IPS DF 6.9 (cell line): ENCODE results near the gene RNF144A.

ENCODE experiments used
- DNase-seq: peaks from one replicate; pipeline ENCODE4 v3.0.0-alpha.2; 2013; ENCODE audit warnings: low read depth, low spot score
- H3K27ac ChIP-seq: one replicate; pipeline ENCODE4 v1.5.1; 2013; ENCODE audit warnings: low read length, control low read depth
- H3K27me3 ChIP-seq: 2 replicates; pipeline ENCODE4 v1.6.1; 2013; ENCODE audit warnings: mild to moderate bottlenecking, low read length; ENCODE audit not compliant: control insufficient read depth, insufficient read depth
- H3K36me3 ChIP-seq: 2 replicates; pipeline ENCODE4 v1.6.1; 2013; ENCODE audit warnings: low read length; ENCODE audit not compliant: control insufficient read depth, insufficient read depth
- H3K4me1 ChIP-seq: 2 replicates; pipeline ENCODE4 v1.6.1; 2013; ENCODE audit warnings: low read length; ENCODE audit not compliant: control insufficient read depth, insufficient read depth
- H3K4me3 ChIP-seq: 2 replicates; pipeline ENCODE4 v1.5.1; 2013; ENCODE audit warnings: mild to moderate bottlenecking, low read length
- H3K9me3 ChIP-seq: 2 replicates; pipeline ENCODE4 v1.6.1; 2013; ENCODE audit warnings: low read length, inconsistent platforms; ENCODE audit not compliant: control insufficient read depth, insufficient read depth
- WGBS: extraction: QIAGEN DNeasy Blood & Tissue Kit; methylation state at CpG from one replicate; pipeline ENCODE4 v1.1.7; 2013; ENCODE audit warnings: mixed read lengths, missing lambda C conversion rate; ENCODE audit not compliant: insufficient read length, insufficient coverage; 5-methylcytosine and 5-hydroxymethylcytosine counted together

RNF144A gene

DNA sequence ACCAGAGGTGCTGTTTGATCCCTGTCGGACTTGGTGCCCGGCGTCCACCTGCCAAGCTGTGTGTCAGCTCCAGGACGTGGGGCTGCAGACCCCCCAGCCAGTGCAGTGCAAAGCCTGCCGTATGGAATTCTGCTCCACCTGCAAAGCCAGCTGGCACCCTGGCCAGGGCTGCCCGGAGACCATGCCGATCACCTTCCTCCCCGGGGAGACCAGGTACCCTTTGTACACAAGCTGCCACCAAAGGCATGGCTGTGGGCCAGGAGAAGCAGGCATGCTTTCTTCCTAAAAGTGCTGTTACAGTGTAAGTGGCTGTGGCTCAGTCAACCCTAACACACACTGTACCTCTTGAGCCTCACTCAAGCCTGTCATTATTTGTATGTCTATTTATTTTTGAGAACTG, 103.3 kb downstream of the RNF144A start:
- Histone ChIP-seq H3K36me3 (no peaks in the 10 kb centered on the region; the same call in 1 of the 2 replicates), H3K27ac (no peak overlapping the region), H3K4me1 (peaks cover 2% of the 10 kb centered on the region), H3K27me3 (no peaks in the 10 kb centered on the region), H3K9me3 (no peaks in the 10 kb centered on the region), H3K4me3 (no peak overlapping the region)
- DNase-seq = no peak
- WGBS = no CpG with 5 or more reads among the region's 8 CpGs

DNA sequence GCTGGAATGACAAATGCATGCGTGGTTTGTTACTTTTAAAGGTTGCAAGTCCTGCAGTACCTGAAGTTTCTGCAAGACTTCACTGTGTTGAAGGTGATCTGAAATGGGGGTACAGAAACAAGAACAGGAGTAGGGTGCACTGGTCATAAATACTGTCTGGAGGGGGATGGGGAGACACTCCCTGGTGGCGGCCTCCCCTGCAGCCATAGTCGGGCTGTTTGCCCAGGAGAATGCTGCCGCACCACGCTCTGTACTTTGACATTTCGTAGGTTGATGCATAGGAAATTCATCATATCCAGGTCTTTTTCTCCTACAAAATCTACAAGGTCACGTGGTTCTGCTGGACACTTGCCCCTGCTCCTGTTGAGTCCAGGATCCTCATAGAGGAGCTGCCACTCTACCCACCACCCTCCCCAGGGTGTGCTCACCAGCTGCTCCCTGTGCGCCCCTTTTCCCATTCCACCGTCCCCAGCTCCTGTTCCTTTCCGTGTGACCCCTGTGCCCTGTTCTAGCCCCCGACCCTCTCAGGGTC, 103.8 kb downstream of the RNF144A start:
- Histone ChIP-seq H3K27ac (no peak overlapping the region), H3K27me3 (no peaks in the 10 kb centered on the region), H3K4me1 (peaks cover 2% of the 10 kb centered on the region), H3K4me3 (no peak overlapping the region), H3K36me3 (no peaks in the 10 kb centered on the region; the same call in 1 of the 2 replicates), H3K9me3 (no peaks in the 10 kb centered on the region)
- DNase-seq = no peak
- no CpG with 5 or more reads among the region's 11 CpGs for WGBS

DNA sequence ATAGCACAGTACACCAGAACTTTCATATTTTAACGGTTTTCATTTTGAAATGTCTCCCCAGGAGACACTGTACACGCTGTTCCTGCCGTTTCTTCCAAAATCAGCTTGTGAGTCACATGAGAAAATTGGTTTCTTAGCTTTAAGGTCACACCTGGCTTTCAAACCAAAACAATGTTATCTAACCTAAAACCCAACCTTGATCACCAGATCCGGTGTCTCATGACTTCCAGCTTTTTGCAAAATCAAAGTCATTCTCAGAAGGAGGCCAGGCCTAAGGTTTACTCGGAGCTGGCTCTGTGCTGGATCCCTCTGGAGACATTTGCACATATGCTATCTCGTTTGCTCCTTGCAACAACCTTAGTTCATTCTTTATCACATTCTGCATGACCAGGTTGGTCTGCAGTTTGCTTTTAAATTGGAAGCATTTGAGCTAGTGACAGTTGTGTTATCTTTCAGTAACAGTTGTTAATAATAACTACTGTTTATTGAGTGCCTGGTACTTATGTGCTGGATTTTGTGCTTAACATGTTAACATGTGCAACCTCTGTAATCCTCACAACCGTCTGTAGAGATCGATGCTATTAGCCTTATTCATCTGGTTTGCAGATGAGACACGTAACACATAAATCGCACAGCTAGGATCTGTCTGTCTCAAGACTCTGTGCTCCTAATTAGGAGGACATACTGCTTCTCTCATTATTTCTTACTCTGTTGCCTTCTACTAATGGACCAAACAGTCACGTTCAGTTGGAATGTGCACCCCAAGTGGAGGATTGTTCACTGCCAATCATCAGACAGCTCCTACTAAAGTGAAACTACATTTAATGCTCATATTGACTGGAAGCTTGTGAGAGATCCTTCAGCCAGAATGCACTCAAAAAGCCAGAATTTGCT, 105.5 kb downstream of the RNF144A start:
- no peak for DNase-seq

DNA sequence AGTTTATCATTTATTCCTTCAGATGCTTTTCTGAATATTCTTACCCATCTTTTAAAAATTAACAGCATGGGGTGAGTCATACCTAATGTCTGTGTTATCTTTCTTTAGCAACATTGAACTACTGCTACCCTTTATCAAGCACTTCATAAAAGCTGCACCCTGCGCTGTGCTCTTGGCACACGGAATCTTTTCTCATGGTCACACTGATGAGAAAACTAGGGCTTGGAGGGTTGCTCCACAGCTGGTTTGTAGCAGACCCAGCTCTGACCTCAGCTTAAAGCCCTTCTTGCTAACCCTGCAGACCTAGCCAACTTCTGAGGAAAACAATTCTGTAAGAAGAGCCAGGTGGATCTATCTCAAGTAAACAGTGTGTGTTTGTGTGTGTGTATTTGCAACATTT, 106.3 kb downstream of the RNF144A start:
- Histone ChIP-seq H3K4me3 (no peak overlapping the region), H3K4me1 (no peaks in the 10 kb centered on the region), H3K27ac (no peak overlapping the region), H3K27me3 (no peaks in the 10 kb centered on the region), H3K36me3 (no peaks in the 10 kb centered on the region; the same call in 1 of the 2 replicates), H3K9me3 (no peaks in the 10 kb centered on the region)
- DNase-seq = no peak
- WGBS = no CpG with 5 or more reads among the region's 2 CpGs

More for the DNA sequence above, 105.5 kb downstream of the RNF144A start:
- Histone ChIP-seq H3K36me3 (no peaks in the 10 kb centered on the region; the same call in 1 of the 2 replicates), H3K4me1 (no peaks in the 10 kb centered on the region; the same call in 1 of the 2 replicates), H3K4me3 (no peak overlapping the region), H3K27me3 (no peaks in the 10 kb centered on the region), H3K9me3 (no peaks in the 10 kb centered on the region), H3K27ac (no peak overlapping the region)
- no CpG with 5 or more reads among the region's 11 CpGs for WGBS

DNA sequence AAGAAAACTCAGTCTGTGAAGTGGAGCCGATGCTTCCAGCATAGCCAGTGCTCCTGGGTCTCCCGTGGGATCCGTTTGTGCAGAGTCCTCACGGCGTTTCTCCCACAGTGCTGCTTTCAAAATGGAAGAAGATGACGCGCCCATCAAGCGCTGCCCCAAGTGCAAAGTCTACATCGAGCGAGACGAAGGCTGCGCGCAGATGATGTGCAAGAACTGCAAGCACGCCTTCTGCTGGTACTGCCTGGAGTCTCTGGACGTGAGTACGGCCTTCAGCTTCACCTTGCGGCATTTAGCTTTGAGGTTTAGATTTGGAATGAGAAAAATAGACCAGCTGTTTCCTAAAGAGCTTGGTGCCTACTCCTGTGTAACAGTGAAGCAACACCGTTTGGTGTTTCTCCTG, 107.0 kb downstream of the RNF144A start:
- Histone ChIP-seq H3K27me3 (no peaks in the 10 kb centered on the region), H3K27ac (no peak overlapping the region), H3K4me1 (no peaks in the 10 kb centered on the region), H3K36me3 (no peaks in the 10 kb centered on the region; the same call in 1 of the 2 replicates), H3K9me3 (no peaks in the 10 kb centered on the region), H3K4me3 (no peak overlapping the region)
- no CpG with 5 or more reads among the region's 18 CpGs for WGBS
- no peak for DNase-seq

DNA sequence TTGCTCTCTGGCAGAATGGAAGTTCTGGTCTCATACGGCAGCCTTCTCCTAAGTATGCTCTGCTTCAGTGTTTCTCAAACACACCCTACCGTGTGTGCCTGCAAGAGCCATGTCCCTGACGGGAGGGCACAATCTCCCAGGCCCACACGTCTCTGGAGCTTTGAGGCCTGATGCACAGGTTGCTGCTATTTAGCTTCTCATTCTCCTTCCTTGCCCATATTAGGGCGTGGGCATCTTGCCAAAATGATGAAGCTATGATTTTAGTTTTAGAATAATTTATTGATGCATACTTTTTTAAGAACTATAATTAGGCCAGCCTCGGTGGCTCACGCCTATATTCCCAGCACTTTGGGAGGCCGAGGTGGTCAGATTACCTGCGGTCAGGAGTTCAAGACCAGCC, 107.9 kb downstream of the RNF144A start:
- no peak overlapping the region for H3K27ac ChIP-seq
- H3K36me3 ChIP-seq = no peaks in the 10 kb centered on the region; the same call in 1 of the 2 replicates
- no CpG with 5 or more reads among the region's 9 CpGs for WGBS
- H3K9me3 ChIP-seq = no peaks in the 10 kb centered on the region
- H3K27me3 ChIP-seq = no peaks in the 10 kb centered on the region
- no peak for DNase-seq
- no peaks in the 10 kb centered on the region for H3K4me1 ChIP-seq
- no peak overlapping the region for H3K4me3 ChIP-seq

DNA sequence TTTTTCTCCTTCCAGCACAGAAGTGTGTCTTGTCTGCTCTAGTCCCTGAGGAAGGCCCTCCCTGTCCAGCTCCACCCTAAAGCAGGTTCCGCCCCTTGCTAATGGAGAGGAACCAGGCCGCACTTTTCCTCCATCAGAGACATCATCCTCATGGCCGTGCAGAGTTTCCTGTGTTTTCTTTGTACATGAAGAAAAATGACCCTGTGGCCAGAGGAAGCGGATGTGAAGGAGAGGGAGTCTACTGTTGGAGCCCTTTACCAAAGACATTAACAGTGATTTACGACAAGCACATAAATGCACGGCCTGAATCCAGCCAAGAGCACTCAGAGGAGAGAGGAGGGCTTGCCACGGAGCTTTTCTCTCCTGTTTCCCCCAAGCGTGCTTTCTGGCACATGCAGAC, 109.5 kb downstream of the RNF144A start:
- H3K27ac ChIP-seq = no peak overlapping the region
- H3K4me1 ChIP-seq = no peaks in the 10 kb centered on the region
- H3K36me3 ChIP-seq = no peaks in the 10 kb centered on the region; the same call in 1 of the 2 replicates
- no peaks in the 10 kb centered on the region for H3K27me3 ChIP-seq
- H3K9me3 ChIP-seq = no peaks in the 10 kb centered on the region
- H3K4me3 ChIP-seq = no peak overlapping the region
- DNase-seq = no peak
- no CpG with 5 or more reads among the region's 8 CpGs for WGBS

DNA sequence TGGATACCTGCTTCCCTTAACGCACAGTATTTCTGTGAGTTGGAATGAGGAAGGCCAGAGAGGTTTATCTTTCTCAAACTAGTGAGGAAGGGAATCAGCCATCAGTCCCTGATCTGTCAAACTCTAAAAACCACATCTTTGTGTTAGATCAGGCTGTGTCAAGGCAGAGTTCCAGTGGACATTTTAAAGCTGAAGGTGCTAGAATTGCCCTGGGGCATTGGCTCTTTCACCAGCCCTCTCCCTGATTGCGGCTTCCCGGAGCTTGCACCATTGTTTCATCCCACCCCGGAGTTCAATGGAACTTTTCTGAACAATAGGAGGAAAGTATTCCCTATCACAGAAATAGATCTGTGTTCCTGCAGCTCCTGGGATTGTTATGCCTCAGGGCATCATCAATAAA, 110.2 kb downstream of the RNF144A start:
- no peak for DNase-seq
- no peaks in the 10 kb centered on the region; the same call in 1 of the 2 replicates for H3K36me3 ChIP-seq
- no CpG with 5 or more reads among the region's 4 CpGs for WGBS

DNA sequence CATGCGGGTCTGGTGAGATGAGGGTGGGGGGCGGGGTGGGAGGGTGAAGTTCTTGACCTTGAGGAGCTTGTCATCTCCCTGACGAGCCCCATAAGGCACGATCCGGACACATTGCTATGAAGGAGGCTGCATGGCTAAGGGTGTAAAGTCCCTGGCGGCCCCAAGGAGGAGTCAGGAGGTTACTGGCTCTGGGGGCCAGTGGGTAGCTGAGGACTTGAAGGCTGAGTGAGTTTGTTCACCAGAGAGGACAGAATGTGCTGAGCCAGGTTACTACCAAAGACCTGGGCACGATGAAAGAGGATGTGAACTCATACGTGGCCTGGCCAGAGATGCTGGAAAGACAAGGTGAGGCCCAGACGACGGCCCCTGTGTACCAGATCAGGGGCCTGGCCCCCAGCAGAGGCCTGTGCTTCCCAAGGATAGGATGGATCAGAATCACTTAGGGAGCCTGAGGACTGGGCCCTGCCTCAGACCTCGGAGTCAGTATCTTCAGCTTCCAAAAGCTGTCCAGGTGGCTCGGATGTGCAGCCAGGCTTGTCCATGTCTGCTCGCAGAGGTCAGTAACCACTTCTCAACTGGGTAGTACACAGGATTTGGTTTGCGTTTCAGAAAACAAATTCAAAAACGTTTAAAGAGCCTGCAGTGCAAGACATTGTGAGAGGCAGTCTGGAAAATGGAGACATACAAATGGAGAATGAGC, 110.9 kb downstream of the RNF144A start:
- no CpG with 5 or more reads among the region's 15 CpGs for WGBS

More for the DNA sequence above, 110.2 kb downstream of the RNF144A start:
- Histone ChIP-seq H3K4me1 (no peaks in the 10 kb centered on the region), H3K27ac (no peak overlapping the region), H3K4me3 (no peak overlapping the region), H3K27me3 (no peaks in the 10 kb centered on the region), H3K9me3 (no peaks in the 10 kb centered on the region)

DNA sequence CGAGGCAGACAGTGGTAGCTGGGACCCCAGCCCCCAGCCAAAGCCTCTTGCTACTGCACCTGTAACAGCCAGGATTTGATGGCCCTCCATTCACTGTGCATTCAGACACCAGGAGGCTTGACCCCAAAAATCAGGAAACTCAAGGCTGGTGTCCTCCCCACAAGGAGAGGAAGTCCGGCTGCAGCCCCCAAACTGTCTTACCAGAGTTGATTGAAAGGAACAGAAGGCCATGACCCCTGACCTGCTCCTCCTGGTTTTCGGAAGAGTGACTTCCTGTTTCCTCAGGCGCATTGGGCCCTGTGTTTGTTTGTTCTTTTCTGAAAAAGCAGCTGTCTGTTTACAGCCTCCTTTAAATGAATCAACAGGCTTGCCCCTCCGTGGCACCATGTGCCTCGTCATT, 111.6 kb downstream of the RNF144A start:
- H3K27me3 ChIP-seq = no peaks in the 10 kb centered on the region
- H3K9me3 ChIP-seq = no peaks in the 10 kb centered on the region
- no peaks in the 10 kb centered on the region for H3K4me1 ChIP-seq
- no peak overlapping the region for H3K27ac ChIP-seq
- H3K4me3 ChIP-seq = no peak overlapping the region
- WGBS = no CpG with 5 or more reads among the region's 6 CpGs
- H3K36me3 ChIP-seq = no peaks in the 10 kb centered on the region; the same call in 1 of the 2 replicates
- no peak for DNase-seq

More for the DNA sequence above, 110.9 kb downstream of the RNF144A start:
- no peak overlapping the region for H3K27ac ChIP-seq
- H3K9me3 ChIP-seq = no peaks in the 10 kb centered on the region
- H3K4me3 ChIP-seq = no peak overlapping the region
- DNase-seq = no peak
- no peaks in the 10 kb centered on the region for H3K4me1 ChIP-seq
- H3K36me3 ChIP-seq = no peaks in the 10 kb centered on the region; the same call in 1 of the 2 replicates
- no peaks in the 10 kb centered on the region for H3K27me3 ChIP-seq
